HG03139 (cell line): ENCODE measurements around the gene SEMA3C.

Experiments used
- ATAC-seq: cut with Tn5 transposase; IDR thresholded peaks from one replicate; pipeline ENCODE4 v1.9.1; 2021; ENCODE audit not compliant: unreplicated experiment

Gene SEMA3C

DNA sequence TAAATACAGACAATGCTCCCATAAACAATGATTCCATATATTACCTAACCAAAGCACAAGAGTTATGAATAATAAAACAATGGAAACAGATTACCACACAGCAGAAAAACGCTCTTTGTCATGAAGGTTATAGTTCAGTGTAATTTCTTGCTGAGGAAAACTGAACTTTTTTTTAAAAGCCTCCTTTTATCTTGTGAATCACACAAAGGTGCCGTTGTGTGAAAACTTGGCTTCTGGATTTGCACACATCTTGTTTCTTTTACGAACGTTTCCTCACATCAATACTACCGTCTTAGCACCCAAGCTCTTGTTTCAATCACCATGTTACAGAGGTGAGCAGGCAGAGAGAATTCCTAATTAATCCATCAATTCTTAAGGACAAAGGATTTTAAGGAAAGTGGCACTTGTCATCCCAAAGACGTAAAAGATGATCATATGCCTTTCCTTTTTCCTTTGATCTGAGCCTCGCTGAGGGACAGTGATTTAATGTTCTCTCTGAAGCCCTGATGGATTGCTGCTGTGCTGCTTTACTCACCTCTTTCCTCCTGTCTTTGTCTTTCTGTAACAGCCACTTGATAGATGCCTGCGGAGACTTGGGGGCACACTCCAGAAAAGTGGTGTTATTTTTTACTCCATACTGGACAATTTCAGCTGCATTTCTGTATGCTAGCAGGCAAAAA lies 170.3 kb downstream of the SEMA3C start:
- ATAC-seq = no peak

DNA sequence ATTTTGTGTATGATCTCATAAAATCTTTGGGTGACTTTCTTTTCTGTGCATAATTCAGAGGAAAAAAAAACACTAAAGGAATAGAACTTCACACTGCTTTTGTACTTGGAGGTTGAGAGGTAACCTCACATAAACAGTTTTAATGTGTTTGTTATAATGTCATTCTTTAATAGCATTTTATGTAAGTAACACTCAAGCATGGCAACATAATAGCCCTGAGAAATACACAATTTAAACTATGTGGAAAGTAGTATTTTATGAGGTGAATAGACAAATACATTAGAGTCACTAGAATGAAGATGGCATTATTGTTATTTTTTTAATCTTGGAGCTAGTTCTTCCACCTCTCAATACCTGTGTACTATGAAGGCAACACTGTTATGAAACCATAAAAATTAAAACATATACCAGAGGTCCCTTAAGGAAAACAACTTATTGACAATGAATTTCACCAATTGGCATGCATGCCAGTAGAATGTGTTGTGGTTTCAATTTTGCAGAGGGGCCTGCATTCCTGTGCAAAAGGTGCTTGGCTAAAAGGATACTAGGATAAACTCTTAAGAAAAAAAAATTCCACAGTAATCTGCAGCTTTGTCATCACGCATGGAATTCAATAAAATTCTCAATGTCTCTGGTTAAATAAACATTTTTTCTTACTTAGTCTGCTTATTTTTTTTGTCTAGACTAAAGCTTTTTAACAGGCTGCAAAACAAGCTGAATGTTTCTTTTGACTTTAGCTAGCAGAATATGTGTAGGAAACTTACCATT lies 177.9 kb downstream of the SEMA3C start:
- no peak for ATAC-seq

DNA sequence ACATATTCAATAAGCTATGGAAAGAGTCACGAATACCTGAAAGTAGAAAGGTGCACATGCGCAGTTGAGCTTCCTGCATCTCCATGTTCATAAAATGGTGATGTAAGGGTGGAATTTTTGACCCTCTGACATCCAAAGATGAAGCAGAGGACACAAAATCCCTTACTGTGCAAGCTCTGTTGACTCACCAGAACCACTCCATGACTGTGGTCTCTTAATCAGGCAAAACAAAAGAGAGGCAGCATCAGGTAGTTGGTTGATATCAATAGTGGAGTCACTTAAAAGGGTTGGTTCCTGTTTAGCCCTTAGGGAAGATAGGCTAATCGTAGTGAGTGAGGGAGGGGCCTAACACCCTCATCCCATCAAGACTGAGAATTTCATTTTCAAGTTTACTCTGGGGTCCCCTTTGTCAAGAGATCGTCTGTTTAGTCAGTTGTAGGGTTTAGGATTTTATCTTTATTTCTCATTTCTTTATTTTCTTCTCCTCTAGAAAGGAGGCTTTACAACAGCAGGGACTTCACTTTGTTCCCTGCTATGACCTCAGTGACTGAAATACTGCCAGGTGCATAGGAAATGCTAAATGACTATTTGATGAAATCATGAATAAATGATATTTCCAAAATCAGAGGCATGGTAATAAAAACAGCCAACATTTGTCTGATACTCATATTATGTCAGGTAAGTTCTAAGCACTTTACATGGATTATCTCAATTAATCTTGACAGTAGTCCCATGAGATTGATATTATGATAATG lies 182.3 kb downstream of the SEMA3C start:
- ATAC-seq = no peak

DNA sequence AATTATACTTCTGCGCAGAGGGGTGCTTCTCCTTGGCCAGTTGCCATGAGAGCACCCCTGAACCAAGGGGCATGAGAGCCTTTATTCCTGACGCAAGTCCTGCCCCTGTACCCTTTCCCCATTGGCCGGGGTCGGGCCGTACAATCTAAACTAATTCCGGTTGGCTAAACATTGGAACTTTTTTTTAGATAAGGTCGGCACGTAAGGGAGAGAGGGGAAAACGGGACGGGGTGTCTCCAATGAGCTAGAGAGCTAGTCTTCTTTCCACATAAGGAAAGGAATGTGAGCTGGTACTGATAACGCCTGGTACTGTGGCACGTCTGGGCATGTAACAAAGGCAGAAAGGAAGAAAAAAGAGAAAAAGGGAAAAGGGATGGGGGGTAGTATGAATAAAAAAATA lies 183.5 kb downstream of the SEMA3C start:
- ATAC-seq = no peak

DNA sequence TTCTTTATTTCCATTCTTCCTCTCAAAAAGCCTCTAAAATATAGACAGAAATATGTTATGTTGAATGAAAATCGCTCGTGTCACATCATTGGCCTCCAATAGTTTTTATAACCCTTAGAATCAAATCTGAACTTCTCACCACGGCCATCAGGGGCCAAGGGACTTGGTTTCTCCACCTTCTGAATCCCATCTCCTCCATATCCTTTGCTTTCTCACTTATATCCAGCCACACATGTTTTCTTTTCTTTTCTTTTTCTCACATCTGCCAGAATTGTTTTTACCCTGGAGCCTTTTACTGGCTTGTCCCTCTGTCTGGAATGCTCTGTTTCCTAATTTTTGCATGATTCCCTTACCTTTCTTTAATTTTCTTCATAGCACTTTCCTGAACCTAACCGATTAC lies 184.8 kb downstream of the SEMA3C start:
- ATAC-seq = no peak

DNA sequence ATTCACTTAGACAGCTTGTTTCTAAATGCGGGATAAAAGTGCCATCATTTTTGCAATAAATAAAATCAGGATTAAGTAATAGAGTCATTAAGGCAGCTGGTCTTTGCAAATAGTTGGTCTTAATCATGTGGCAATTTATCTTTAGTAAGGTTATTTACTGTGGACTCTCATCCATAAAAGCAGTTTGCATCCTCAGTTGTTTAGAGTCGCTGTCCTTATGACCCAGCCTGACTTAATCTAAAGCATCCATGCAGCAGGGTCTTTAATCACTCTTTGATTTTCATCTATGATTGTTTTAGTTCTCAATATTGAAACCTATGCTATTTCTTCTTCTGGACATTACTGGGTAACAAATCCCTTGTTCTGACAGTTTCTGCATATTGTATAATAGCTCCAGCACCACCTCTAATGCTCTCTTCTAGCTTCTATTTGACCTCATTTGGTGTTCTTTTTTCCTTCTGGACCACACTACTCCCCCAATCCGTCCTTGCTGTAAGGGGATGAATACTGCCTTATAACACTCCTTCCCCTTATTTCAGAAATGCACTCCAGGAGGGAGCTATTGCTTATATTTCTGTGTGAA lies 185.4 kb downstream of the SEMA3C start:
- no peak for ATAC-seq

DNA sequence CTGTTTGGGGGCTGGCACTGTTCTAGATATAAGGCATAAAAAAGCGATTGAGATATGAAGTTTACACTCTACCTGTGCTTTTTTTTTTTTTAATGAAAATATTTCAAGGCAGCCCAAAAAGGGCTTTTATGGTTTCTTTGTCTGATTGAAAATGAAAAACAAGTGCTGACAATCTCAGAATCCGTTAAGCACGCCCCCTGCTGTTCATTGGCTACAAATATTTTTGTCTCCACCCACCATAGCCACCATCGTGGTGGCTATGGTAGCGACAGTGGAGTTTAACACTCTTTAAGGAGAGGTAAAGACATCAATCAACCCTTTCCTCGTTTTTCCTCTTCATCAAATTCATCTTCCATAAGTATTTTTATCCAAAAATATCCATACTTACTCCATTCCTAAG lies 186.2 kb downstream of the SEMA3C start:
- no peak for ATAC-seq

DNA sequence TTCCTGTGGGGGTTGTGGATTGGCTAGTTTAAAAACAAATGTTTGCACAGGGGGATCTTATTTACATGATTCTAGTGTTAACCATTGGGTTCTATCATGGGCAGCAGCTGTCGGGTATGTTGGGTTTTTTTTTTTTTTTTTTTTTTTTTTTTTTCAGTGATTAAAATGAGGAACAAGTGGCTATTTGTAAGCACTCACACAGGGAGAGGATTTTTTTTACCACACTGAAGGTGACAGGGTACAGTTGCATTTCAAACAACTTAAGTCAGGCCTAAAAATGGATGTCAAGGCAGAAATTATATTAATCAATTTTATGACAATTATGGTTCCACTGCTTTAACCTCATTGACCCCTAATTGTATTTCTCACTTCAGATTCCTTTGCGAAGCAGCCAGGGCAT lies 187.6 kb downstream of the SEMA3C start:
- no peak for ATAC-seq

DNA sequence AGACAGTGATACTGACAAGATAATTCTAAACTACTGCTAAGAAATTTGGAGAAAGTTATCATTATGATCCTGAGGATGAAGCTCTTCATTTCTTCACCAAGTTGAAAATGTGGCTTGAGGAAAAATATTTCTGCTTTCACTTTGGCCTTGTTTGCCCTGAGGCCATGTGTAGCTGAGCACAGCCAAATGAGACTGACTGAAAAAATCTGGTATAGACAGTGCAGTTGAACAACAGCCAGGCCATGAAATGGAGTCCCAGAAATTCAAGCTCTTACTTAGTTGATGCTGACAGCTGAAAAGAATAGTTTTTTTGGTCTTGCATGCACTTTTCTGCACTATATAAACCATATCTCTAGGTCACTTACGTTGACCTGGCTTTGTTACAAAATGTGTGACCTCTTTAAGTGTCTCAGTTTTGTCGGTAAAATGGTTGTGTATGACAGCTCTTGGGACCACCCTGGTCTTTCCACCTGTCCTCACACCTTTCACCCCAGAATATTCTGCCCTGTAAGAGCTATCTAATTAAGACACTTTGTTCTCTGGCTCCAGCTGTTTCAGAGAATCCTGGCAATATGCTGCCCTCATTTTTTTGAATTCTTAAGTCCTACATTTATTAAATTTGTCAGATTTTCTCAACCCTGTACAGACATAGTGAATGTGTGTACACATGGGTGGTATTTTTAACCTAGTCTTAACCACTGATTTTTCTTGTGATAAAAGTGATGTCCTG lies 189.1 kb downstream of the SEMA3C start:
- ATAC-seq = no peak

DNA sequence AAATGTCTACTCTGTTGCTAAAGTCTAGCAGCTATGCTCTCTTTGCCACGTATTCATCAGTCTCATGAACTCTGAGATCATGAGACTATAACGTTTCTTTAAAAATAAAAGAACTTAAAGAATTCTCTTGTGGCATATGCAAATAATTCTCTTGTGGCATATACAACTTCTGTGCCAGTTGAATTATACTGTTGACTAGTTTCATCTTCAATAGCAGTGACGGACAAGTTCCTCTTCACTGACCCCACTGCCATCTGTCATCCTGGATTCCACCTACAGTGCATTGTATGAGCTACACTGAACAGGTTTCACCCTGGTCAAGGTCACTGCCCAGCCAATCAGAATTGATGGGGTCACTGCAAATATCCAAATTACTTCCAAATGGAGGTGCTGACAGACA lies 192.2 kb downstream of the SEMA3C start:
- no peak for ATAC-seq

DNA sequence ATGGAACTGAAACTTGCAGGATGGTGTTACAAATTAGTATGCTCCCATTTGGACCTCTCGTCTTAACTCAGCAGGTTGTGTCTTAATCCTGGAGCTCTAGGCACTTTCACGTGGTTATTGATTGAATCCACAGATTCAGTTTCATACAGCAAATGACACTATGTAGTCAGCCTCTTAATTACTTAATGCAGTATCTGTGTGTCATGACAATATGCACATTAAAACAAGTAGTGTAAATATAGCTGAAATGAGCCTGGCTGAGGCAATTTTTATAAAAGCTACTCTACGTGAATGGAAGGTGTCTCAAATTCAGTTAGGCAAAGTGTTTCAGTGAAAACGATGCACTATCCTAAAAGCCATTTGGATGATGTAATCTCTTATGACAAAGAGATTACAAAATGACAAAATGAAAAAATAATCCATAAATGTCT lies 193.7 kb downstream of the SEMA3C start:
- no peak for ATAC-seq

DNA sequence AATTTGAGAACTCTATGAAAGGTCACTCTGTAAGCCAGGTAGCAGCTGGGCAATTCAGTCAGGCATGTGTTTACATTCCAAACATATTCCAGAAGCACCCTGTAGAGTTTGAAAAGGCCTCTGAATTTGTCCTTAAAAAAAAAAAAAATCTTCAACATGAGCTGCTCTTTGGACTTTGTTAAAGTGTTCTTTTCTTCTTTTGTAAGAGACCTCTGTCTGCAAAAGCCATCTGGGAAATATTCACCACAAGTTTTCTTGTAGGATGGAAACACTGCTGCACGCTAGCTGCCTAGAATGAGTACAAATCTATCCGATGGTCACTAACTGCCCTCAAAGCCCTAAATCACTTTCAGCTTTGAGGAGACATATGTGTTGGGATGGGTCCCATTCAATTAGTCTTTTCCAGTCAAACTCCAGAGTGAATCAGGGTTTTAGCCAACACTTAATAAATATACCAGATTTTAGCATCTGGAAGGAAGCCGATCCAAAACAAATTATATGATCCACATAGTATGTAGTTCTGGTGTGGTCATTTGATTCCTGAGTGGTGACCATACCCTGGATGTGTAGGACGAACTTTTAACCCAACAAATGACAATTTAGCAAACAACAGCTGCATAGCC lies 194.5 kb downstream of the SEMA3C start:
- ATAC-seq = no peak

DNA sequence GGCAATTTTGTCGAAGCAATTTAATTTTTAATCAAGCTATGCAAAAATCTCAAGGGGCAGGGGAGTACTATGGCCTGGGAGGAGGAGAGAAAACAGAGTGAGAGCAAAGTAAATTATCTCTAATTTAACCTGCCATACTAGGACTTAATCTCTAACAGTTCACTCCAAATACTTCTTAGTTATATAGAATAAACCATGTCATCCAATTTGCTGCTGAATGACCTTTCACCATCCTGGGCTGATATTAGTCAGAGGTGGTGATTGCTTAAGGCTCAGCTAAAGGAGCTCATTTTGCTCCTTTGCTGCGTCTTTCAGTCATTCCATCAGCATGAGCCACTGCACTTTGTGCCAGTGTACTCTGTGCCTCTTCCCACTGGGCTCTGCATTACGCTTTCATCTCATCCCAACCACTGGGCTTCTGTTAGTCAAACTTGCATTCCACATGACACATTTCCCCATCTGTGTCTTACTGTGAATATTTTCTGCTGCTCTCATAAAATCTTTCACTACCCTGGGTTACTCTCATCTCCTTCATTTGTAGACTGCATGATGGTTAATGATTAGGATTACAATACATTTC lies 196.1 kb downstream of the SEMA3C start:
- no peak for ATAC-seq

DNA sequence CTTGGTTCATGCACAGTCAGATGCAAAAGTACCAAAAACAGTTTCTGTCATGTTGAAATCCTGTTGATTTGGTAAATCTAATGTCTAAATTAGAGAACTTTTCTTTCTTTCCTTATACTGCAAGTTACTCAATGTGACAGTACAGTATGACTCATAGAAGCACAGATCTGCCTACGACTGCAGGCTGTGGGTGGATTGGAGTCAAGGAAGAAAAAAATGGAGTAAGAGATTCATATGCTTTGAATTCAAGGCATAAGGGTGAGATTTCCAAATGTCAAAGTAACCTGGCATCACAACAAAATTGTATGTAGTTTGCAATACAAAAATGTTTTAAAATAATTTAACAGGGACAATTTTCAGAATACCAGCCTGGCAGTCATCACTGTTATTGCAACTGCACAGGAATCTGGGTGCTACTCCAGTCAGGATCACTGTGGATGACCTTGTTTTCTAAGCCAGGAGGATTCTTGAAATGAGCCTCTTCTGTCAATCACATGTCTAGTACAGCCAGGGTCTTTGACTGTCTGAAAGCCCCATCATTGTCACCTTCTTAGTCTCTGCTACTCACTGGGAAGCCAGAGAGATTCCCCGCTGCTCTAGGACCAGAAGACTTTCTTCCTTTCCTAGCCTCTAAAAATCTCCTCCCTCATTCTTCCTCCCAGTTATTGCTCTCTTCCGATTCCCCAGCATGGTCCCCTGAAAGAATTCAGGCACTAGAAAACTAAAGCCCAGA lies 196.8 kb downstream of the SEMA3C start:
- ATAC-seq = no peak

DNA sequence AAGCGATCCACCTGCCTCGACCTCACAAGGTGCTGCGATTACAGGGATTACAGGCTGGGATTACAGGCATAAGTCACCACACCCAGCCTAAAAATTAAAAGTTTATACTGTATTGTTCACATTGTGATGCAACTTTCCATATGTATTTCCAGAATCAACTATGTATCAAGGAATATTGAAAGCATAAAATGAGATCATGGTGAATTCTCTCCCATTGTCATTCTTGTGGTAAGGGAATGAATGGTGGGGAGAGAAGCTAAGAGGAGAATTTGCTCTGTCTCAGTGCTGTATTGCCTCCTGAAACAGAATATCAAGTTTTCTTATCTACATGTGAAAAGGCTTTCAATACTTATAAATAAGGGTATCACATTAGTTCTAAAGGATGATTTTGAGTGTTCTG lies 198.7 kb downstream of the SEMA3C start:
- ATAC-seq = no peak

DNA sequence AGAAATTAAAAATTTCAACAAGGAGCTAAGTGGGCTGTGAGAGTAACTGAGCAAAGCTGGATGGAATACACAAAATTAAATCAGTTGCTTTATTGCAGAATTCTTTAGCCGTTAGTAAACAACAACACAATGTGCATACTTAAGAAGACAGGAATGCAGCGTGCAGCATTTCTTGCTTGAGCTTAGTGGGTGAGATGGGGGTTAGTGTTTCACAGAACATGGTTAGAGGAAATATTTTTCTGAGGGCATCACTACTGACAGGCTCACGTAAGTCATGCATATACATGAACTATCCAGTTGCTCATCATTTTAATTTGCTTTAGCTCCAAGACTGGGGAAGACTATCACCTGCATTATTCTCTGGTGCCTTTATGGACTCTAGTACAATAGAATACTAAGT lies 199.6 kb downstream of the SEMA3C start:
- no peak for ATAC-seq

DNA sequence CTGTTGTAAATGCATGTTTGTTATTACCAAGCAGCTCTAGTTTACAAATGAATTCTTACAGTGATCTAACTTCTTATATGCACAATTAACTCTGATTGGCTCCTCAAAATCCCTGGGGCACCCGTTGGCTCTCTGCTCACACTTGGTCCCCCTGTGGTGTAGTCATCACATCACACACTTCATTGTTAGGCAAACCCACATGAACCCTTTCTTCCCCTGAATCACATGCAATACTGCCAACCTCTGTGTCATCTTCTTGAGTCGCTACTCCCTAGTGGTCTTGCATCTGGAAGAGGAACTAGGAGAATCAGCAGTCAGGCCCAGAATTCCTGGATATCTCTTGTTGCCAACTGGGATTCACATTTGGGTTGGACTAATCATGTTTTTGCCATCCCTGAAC lies 207.3 kb downstream of the SEMA3C start:
- no peak for ATAC-seq

DNA sequence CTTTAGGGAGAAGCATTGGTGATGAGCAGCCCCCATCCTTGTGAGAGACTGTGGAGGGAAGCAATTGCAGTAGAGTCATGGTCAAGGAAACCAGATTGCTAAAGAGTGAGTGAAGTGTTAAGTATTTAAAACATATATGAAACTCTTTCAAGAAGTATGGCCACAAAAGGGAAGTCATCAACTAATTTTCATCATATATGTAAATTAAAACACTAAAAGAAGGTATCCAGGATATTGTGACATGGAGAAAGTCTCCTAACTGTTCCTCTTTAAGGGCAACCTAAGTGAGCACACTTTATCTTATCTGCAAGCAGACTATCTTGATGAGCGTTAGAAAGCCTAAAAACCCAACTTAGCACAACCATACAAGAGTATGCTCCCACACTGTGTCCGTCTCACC lies 210.7 kb downstream of the SEMA3C start:
- ATAC-seq = no peak

DNA sequence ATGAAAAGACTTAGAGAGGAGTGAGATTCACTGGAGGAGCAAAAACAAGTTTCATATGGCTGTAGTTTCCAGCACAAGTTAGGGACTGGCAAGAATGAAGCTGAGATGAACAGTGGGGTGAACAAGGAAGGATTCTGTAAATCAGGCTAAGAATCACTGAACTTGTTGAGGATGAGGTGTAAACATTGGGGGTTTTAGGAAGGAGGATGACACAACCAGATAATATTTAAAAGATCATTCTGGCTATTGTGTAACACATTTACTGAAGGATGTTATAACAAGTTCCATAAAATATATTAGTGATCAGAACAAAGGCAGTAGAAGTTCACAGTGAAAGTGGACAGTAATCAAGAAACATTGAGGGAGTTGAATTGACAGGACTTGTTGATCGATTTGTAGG lies 211.5 kb downstream of the SEMA3C start:
- no peak for ATAC-seq
